ENCODE measurements around the gene URI1.

Gene URI1

DNA sequence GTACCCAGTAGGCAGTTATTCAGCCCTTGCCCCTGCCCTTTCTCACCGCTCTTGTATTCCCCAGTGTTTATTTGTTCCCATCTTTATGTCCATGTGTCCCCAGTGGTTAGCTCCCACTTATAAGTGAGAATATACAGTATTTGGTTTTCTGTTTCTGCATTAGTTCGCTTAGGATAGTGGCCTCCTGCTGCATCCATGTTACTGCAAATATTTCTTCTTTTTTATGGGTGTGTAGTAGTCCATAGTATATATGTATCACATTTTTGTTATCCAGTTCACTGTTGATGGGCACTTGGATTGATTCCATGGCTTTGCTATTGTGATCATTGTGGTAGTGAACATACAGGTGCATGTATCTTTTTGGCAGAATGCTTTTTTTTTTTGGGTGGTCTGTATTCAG, 32.7 kb downstream of the URI1 start:
- DNase-seq (ENCODE audit: low spot score) (no peak), ATAC-seq (ENCODE audit: low read depth) (no peak)
- Histone ChIP-seq H3K9me3 (ENCODE audit: severe bottlenecking) (no peaks in the 10 kb centered on the region), H3K27ac (ENCODE audit: poor library complexity, severe bottlenecking) (no peak overlapping the region), H3K27me3 (ENCODE audit: insufficient read depth, poor library complexity, severe bottlenecking) (no peaks in the 10 kb centered on the region), H3K36me3 (ENCODE audit: low read depth) (no peaks in the 10 kb centered on the region; the same call in 1 of the 2 replicates), H3K4me1 (ENCODE audit: insufficient read depth, poor library complexity, severe bottlenecking) (no peaks in the 10 kb centered on the region), H3K4me3 (ENCODE audit: severe bottlenecking) (no peak overlapping the region)
- no peak for TF ChIP-seq CTCF (IDR thresholded peaks at IDR 0.05; ENCODE audit: poor library complexity, severe bottlenecking)

DNA sequence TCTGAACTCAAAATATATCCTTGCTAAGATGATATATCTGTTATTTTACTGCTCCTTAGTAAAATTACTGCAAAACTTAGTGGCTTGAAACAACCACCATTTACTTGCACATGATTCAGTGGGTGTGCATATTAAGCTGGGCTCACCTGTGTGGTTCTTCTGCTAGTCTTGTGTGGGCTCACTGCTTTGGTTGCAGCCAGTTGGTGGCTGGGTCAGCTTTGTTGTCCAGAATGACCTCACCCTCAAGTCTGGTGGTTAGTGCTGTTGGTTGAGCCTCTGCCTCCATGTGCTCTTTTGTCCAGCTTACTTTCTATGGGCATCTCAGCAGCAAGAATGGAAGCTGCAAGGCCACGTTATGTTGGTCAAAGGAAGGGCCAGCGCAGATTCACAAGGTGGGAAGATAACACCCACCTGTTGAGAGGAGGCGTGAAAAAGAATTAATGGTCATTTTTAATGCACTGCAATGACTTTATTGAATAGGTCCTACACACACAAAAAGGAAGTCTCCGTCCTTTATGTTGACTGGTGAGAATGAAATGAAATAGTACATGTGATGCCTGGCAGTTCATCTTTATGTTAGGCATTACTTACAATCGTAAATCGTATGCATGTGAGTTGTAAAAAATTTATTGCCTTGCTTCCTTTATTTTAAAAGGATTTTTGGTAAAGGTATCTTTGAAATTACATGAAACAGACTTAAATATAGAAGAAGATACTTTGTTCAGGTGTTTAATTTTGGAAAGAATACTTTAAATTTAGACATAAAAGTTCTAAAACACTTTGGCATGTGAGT, 34.3 kb downstream of the URI1 start:
- H3K4me1 ChIP-seq (ENCODE audit: insufficient read depth, poor library complexity, severe bottlenecking), result no peaks in the 10 kb centered on the region
- no peak for ATAC-seq (ENCODE audit: low read depth)
- DNase-seq (ENCODE audit: low spot score), result no peak
- H3K27ac ChIP-seq (ENCODE audit: poor library complexity, severe bottlenecking), result no peak overlapping the region
- no peaks in the 10 kb centered on the region for H3K9me3 ChIP-seq (ENCODE audit: severe bottlenecking)
- no peaks in the 10 kb centered on the region for H3K27me3 ChIP-seq (ENCODE audit: insufficient read depth, poor library complexity, severe bottlenecking)
- TF ChIP-seq CTCF (IDR thresholded peaks at IDR 0.05; ENCODE audit: poor library complexity, severe bottlenecking), result no peak
- H3K36me3 ChIP-seq (ENCODE audit: low read depth), result no peaks in the 10 kb centered on the region; the same call in 1 of the 2 replicates
- H3K4me3 ChIP-seq (ENCODE audit: severe bottlenecking), result no peak overlapping the region

DNA sequence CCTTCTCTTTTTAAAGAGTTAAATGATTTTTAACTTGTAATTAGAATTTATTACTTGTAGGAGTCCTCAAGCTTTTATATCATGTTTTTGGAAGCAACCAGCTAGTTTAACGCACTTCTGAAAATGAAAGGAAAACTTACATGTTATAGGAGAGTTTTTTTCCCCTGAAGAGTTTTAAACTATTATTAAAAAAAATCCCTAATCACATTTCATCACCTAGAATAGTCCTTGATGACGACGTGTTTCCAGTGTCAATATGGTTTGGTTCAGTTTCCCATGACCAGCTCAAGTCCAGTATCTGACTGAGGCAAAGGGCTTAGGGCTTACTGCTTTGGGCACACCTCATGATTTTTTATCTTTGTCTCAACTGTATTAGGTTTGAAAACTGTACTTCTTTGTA, 36.0 kb downstream of the URI1 start:
- Histone ChIP-seq H3K27ac (ENCODE audit: poor library complexity, severe bottlenecking) (no peak overlapping the region), H3K27me3 (ENCODE audit: insufficient read depth, poor library complexity, severe bottlenecking) (no peaks in the 10 kb centered on the region), H3K9me3 (ENCODE audit: severe bottlenecking) (peaks cover 2% of the 10 kb centered on the region), H3K4me3 (ENCODE audit: severe bottlenecking) (no peak overlapping the region), H3K36me3 (ENCODE audit: low read depth) (no peaks in the 10 kb centered on the region; the same call in 1 of the 2 replicates), H3K4me1 (ENCODE audit: insufficient read depth, poor library complexity, severe bottlenecking) (no peaks in the 10 kb centered on the region)
- no peak for TF ChIP-seq CTCF (IDR thresholded peaks at IDR 0.05; ENCODE audit: poor library complexity, severe bottlenecking)
- DNase-seq (ENCODE audit: low spot score) (no peak), ATAC-seq (ENCODE audit: low read depth) (no peak)

GRCh38 chr19:29983568-29983967, 41.5 kb downstream of the URI1 start:
- Histone ChIP-seq H3K4me1 (ENCODE audit: insufficient read depth, poor library complexity, severe bottlenecking) (no peaks in the 10 kb centered on the region), H3K27ac (ENCODE audit: poor library complexity, severe bottlenecking) (no peak overlapping the region), H3K4me3 (ENCODE audit: severe bottlenecking) (no peak overlapping the region), H3K9me3 (ENCODE audit: severe bottlenecking) (peaks cover 2% of the 10 kb centered on the region), H3K36me3 (ENCODE audit: low read depth) (peaks cover 32% of the 10 kb centered on the region), H3K27me3 (ENCODE audit: insufficient read depth, poor library complexity, severe bottlenecking) (no peaks in the 10 kb centered on the region)
- DNase-seq (ENCODE audit: low spot score) (no peak), ATAC-seq (ENCODE audit: low read depth) (no peak)
- no peak for TF ChIP-seq CTCF (IDR thresholded peaks at IDR 0.05; ENCODE audit: poor library complexity, severe bottlenecking)

DNA sequence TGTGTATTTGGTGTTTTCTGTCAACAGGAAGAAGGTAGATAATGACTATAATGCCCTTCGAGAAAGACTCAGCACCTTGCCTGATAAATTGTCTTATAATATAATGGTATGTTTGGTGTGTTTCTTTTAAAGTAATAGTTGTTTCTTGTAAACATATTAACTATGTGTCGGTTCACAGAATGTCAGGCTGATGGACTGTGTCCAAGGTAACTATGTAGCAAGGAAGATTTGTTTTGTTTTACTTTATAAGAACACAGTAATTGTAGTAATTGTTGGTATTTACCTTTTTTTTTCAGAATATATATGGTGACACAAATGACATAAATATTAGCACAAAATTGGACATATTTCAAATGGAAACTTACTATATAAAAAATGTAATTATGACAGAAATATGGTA, 43.2 kb downstream of the URI1 start:
- Histone ChIP-seq H3K4me1 (ENCODE audit: insufficient read depth, poor library complexity, severe bottlenecking) (no peaks in the 10 kb centered on the region), H3K9me3 (ENCODE audit: severe bottlenecking) (peaks cover 2% of the 10 kb centered on the region), H3K27me3 (ENCODE audit: insufficient read depth, poor library complexity, severe bottlenecking) (no peaks in the 10 kb centered on the region), H3K4me3 (ENCODE audit: severe bottlenecking) (no peak overlapping the region), H3K36me3 (ENCODE audit: low read depth) (peaks cover 38% of the 10 kb centered on the region), H3K27ac (ENCODE audit: poor library complexity, severe bottlenecking) (no peak overlapping the region)
- ATAC-seq (ENCODE audit: low read depth) (no peak), DNase-seq (ENCODE audit: low spot score) (no peak)
- TF ChIP-seq CTCF (IDR thresholded peaks at IDR 0.05; ENCODE audit: poor library complexity, severe bottlenecking), result no peak
